ENCODE measurements around the gene MCTP1. TPM values are rescaled to one million over a fixed set of nuclear protein-coding genes. Genes with fewer than 3 reads are reported as not detected.

MCTP1 gene
- total RNA-seq, 4 donors from 2014 or later = 5.4 to 22.1 (median 5.8) TPM

GRCh38 chr5:95080030-95080429, 204.9 kb downstream of the MCTP1 start:
- Histone ChIP-seq H3K4me1 (no peaks in the 10 kb centered on the region), H3K27me3 (no peaks in the 10 kb centered on the region), H3K27ac (peak overlapping the region in 3 of 4 donors; percentile 53 to 71 (median 63)), H3K36me3 (no peaks in the 10 kb centered on the region), H3K9me3 (no peaks in the 10 kb centered on the region), H3K4me3 (peak overlapping the region; percentile 28 to 50 (median 35))
- DNase-seq (no peak), ATAC-seq (no peak)
- intact Hi-C loops (cut with DNase I; ENCODE audit: low total_unique reads) (loop anchor here (10.0 kb wide), 1 partner anchor 55 kb away; no protein-coding TSS in a partner anchor), in situ Hi-C loops (cut with MboI; ENCODE audit: low sequenced_read_pairs in 4 of 4) (no loop called here)
- TF ChIP-seq POLR2A (IDR thresholded peaks at IDR 0.05) (no peak), CTCF (IDR thresholded peaks at IDR 0.05 in 4 of 5, conservative IDR thresholded peaks at IDR 0.05 in 1 of 5) (no peak)

GRCh38 chr5:95078868-95079267, 206.0 kb downstream of the MCTP1 start:
- no peaks in the 10 kb centered on the region for H3K36me3 ChIP-seq
- H3K9me3 ChIP-seq = no peaks in the 10 kb centered on the region
- TF ChIP-seq CTCF (IDR thresholded peaks at IDR 0.05 in 4 of 5, conservative IDR thresholded peaks at IDR 0.05 in 1 of 5) = no peak
- TF ChIP-seq POLR2A (IDR thresholded peaks at IDR 0.05) = no peak
- no peak for DNase-seq
- ATAC-seq = no peak
- H3K4me1 ChIP-seq = no peaks in the 10 kb centered on the region
- H3K27ac ChIP-seq = peak overlapping the region in 3 of 4 donors; percentile 46 to 71 (median 63)
- H3K4me3 ChIP-seq = peak overlapping the region in 1 of 4 donors; percentile 50
- in situ Hi-C loops (cut with MboI; ENCODE audit: low sequenced_read_pairs in 4 of 4) (no loop called here), intact Hi-C loops (cut with DNase I; ENCODE audit: low total_unique reads) (no loop called here)
- H3K27me3 ChIP-seq = no peaks in the 10 kb centered on the region

- Histone ChIP-seq H3K27ac (peak overlapping the region in 3 of 4 donors; percentile 29 to 66 (median 46)), H3K36me3 (no peaks in the 10 kb centered on the region), H3K4me3 (no peak overlapping the region), H3K9me3 (no peaks in the 10 kb centered on the region), H3K27me3 (no peaks in the 10 kb centered on the region), H3K4me1 (no peaks in the 10 kb centered on the region)
- ATAC-seq = peak in 1 of 2 donors; percentile 54
- no peak for TF ChIP-seq POLR2A (IDR thresholded peaks at IDR 0.05)
- no peak for TF ChIP-seq CTCF (IDR thresholded peaks at IDR 0.05 in 4 of 5, conservative IDR thresholded peaks at IDR 0.05 in 1 of 5)
- in situ Hi-C loops (cut with MboI; ENCODE audit: low sequenced_read_pairs in 4 of 4) = no loop called here
- intact Hi-C loops (cut with DNase I; ENCODE audit: low total_unique reads) = no loop called here
- DNase-seq = no peak
Observed at GRCh38 chr5:95076395-95077185, 208.3 kb downstream of the MCTP1 start.

- no peak for ATAC-seq
- H3K27me3 ChIP-seq = no peaks in the 10 kb centered on the region
- intact Hi-C loops (cut with DNase I; ENCODE audit: low total_unique reads) (no loop called here), in situ Hi-C loops (cut with MboI; ENCODE audit: low sequenced_read_pairs in 4 of 4) (no loop called here)
- no peaks in the 10 kb centered on the region for H3K9me3 ChIP-seq
- TF ChIP-seq POLR2A (IDR thresholded peaks at IDR 0.05) (no peak), CTCF (IDR thresholded peaks at IDR 0.05 in 4 of 5, conservative IDR thresholded peaks at IDR 0.05 in 1 of 5) (no peak)
- H3K27ac ChIP-seq = no peak overlapping the region
- no peak for DNase-seq
- H3K4me3 ChIP-seq = no peak overlapping the region
- no peaks in the 10 kb centered on the region for H3K36me3 ChIP-seq
- H3K4me1 ChIP-seq = no peaks in the 10 kb centered on the region
Observed at GRCh38 chr5:95075111-95075510, 209.8 kb downstream of the MCTP1 start.
